GM20000 (cell line): ENCODE measurements around the gene ZNF521.

Experiments used
- DNase-seq: peaks from one replicate; pipeline ENCODE4 v3.0.0; 2012; ENCODE audit warnings: low spot score
- TF ChIP-seq, protein P1 (sequence below): IDR thresholded peaks from 2 replicates; pipeline ENCODE4 v1.5.1; 2012; ENCODE audit warnings: mild to moderate bottlenecking, control low read depth; ENCODE audit errors: extremely low read depth, missing control alignments

Gene ZNF521

DNA sequence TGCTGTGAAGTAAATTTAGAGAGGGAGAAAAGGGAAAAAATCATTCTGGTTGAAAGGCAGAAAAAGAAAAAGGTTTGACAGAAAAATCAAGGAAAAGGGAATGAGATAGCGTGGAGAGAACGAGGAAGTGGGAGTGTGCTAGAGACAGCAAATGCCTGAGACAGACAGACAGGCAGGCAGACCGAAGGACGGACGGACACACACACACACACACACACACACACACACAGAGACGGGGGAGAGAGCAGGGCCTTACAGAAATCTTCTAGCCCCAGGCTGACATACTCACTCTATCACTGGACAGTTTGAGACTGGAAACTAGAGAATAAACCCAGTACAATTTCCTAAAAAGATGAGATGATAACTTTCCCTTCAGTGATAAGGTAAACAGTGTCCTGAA is 238.4 kb downstream of the ZNF521 start:
- TF ChIP-seq, protein P1, sequence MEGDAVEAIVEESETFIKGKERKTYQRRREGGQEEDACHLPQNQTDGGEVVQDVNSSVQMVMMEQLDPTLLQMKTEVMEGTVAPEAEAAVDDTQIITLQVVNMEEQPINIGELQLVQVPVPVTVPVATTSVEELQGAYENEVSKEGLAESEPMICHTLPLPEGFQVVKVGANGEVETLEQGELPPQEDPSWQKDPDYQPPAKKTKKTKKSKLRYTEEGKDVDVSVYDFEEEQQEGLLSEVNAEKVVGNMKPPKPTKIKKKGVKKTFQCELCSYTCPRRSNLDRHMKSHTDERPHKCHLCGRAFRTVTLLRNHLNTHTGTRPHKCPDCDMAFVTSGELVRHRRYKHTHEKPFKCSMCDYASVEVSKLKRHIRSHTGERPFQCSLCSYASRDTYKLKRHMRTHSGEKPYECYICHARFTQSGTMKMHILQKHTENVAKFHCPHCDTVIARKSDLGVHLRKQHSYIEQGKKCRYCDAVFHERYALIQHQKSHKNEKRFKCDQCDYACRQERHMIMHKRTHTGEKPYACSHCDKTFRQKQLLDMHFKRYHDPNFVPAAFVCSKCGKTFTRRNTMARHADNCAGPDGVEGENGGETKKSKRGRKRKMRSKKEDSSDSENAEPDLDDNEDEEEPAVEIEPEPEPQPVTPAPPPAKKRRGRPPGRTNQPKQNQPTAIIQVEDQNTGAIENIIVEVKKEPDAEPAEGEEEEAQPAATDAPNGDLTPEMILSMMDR = no peak
- no peak for DNase-seq

DNA sequence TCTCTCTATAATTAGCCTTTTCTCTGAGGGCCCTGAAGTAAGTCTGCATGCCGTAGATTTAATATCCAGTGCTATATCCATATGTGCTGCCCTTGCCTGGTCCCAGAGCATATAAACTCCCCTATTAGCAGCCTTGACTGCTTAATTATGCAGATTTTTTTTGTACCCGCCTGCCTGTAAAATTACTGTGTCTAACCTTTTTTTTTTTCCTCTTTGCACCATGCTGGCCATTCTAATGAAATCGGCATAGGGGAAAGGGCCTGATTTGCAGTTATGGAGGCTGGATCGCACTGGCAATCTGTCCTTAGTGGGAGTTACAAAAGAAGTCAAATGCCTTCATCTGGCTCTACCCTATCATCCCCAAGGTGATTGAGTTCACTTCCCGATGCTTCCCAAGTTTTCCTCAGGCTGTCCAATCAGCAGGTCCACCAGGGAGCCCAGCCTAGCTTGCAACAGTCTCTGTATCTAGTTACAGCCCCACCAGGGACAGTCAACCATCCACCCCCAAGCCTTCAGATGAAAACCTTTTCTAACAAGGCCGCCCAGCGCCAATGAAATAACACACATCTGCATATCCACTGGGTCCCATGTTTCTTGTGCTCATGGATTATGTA is 239.0 kb downstream of the ZNF521 start:
- TF ChIP-seq, protein P1 = no peak

DNA sequence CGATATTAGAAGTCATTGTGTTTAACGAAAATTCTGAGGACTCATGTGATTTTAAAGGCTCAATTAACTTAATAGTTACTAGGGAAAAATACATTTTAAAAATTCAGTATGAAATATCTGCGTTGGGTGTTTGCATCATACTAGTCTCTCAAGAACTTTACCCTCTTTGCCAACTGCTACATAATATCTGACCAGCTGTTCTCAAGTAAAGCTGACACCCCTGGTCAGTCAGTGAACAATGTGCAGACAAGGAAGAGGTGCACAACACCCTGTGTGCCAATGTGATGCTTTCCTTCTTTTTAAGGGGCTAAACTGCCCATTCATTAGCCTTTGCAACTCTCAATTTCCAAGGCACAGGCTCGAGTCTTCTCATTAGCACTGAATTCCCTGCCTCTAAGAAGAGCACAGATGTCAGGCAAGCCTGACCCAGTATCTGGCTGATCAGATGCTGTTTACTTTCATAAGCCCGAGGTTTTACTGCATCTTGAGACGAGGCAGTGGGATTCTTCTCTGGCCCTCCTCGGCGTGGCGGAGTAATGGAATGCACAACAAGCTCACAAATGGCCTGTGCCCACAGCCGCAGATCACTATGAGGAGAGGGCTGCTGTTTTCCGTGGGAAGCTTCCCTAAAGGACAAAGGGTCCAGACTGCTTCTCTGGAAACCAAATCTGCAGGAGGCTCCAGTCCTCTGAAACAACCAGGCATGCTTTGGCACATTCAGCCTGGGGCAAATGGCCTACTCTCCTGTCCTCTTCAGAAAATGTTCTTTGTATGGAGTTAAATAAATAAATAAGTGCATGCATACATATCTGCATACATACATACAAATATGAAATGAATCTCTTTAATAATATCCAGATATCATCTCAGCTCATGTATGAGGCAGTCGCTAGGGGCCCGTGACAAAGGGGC is 240.3 kb downstream of the ZNF521 start:
- no peak for DNase-seq
- TF ChIP-seq, protein P1 = no peak

More for the DNA sequence above, 239.0 kb downstream of the ZNF521 start:
- no peak for DNase-seq

DNA sequence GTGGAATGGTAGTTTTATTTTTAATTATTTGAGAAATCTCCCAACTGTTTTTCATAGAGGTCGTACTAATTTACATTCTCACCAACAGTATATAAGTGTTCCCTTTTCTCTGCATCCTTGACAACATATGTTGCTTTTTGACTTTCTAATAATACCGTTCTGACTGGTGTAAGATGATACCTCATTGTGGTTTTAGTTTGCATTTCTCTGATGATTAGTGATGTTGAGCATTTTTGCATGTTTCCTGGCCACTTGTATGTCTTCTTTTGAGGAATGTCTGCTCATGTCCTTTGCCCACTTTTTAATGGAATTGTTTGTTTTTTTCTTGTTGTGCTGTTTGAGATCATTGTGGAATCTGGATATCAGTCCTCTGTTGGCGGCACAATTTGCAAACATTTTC is 242.5 kb downstream of the ZNF521 start:
- no peak for DNase-seq
- TF ChIP-seq, protein P1 = no peak

DNA sequence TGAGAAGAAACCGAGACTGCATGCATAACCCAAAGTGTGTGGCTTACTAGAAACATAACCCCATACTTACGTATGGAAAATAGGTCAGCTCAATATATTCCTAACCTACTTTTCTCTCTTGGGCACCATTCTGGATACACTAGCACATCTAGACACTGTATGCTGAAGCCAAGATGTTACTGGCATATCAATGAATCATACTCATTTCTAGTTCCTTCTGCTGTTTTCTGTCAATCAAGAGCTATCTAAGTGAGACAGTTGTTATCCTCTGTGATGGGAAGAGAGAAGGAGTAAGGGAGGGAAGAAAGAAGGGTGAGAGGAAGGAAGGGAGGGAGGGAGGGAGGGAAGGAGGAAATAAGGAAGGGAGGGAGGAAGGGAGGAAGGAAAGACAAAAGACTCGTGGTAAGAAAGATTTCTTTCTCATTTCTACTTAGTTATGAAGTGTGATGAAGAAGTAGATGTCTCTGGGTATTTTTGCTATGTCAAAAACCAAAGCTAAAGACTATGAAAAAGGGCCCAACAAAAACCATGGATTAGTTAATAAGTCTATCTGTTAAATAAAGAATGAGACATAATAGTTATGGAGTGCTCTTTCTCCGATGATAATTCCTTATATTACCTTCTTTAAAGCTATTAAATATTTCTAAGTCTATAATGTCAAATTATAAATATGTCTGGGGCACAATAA is 248.4 kb downstream of the ZNF521 start:
- TF ChIP-seq, protein P1 = no peak
- no peak for DNase-seq

DNA sequence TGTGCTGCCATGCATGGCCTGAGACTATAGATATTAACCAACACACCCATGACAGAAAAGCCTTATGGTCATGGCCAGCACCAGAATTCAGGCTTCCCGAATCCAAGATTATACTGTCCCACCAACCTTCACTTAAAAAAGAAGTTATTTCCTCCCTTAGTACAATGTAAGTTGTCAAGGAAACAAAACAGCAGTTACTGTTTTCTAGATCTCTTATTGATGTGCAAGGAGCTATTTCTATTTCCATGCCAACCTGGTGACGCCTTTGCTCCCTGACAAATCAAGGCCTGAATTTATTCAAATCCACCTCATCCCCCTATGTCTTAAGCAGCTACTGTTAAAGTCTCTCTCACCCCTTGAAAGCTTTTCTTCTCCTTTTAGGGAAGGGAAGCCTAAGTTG is 249.3 kb downstream of the ZNF521 start:
- no peak for DNase-seq
- TF ChIP-seq, protein P1 = no peak

DNA sequence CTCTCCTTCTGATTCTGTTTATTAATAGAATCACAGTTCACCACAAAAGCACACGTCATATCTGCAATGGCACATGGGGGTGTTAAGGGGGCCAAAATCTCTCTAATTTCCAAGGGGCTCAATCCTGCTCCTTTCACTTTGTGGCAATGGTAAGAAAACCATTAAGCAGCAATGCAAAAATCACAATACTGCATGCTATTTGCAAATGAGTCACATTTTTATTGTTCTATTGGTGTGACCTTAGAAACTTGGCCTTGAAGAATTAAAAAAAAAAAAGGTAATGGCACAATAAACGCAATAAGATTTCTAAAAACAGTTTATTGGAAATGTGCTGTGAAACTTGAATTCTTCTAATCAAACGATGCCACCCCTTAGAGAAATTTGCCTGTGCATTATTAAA is 251.5 kb downstream of the ZNF521 start:
- TF ChIP-seq, protein P1 = no peak
- DNase-seq = no peak
